Non-pigmented ciliary epithelial cell (primary cell): ENCODE data around the gene NRXN3.

Experiments used
- DNase-seq: peaks from one replicate; pipeline ENCODE4 v3.0.0-alpha.2; 2010; ENCODE audit warnings: low read depth

Gene NRXN3

GRCh38 chr14:78173346-78174035 is 3.3 kb downstream of the NRXN3 start:
- no peak for DNase-seq

GRCh38 chr14:78175412-78175811 is 5.2 kb downstream of the NRXN3 start:
- DNase-seq, result no peak

DNA sequence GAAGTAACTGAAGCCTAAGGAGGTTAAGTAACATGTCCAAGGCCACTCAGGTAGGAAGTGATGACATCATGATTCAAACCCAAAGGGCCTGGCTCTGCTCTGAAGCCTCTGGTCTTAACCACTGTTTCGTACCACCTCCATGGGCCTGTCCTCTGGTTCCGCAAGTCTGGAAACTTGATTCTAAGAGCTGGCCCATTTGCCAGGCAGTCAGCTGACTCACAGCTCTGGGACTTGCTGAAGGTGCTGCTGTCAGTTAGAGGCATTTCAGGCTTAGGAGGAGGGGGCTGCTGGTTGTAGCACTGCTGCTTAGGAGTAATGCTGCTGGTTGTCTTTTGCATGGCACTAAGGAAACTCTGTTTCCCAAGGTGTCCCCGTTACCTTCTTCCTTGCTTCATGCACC is 7.9 kb downstream of the NRXN3 start:
- no peak for DNase-seq

DNA sequence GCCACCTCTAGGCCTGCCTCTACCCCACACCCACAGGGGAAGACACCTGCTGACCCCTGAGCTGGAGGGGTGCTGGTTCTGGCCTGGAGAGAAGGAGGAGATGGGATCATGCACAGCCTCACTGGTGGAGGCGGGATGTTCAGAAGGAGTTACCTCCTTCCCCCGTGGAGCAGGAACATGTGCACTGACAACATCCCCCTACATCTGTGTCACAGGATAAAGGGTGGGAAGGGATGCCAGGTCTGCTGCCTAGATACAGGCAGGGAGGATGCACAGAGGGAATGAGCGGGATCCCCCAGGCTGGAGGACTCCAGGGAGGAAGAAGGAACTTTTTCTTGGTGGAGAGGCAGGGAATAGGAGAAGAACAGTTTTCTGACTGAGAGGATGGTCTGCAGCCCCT is 8.8 kb downstream of the NRXN3 start:
- no peak for DNase-seq

DNA sequence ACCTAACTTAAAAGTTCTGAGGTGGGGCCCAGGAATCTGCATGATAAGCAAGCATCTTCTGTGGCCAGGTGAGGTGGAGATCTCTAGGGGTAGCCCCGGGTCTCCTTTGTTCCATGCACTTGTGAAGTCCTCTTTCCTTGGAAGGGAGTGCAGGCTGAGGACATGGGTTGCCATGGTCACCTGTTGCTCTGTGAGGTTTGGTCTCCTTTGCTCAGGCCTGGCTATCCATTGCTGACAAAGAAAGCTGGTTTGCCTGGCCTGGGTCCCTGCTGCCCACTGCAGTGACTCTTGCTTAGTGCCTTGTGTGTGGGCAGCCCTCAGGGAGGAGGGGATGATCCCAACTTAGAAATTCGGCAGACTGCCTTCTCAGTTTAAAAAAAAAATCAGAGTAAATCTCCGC is 11.1 kb downstream of the NRXN3 start:
- no peak for DNase-seq

DNA sequence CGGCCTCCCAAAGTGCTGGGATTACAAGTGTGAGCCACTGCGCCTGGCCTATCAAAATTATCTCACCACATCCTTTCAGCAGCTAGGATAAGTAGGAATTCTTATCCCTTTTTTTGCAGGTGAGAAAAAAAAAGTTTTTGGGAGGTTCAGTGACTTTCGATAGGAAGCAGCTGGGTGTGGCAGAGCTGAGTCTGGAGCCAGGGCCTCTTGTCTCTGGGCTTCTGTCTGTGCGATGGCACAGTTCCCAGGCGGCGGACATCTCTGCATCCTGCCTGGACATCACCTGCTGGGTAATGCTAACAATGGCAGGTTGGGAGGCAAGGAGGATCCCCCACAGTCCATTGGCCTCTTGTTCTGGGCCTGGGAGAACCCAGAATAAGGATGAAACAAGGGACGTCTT is 12.5 kb downstream of the NRXN3 start:
- no peak for DNase-seq

DNA sequence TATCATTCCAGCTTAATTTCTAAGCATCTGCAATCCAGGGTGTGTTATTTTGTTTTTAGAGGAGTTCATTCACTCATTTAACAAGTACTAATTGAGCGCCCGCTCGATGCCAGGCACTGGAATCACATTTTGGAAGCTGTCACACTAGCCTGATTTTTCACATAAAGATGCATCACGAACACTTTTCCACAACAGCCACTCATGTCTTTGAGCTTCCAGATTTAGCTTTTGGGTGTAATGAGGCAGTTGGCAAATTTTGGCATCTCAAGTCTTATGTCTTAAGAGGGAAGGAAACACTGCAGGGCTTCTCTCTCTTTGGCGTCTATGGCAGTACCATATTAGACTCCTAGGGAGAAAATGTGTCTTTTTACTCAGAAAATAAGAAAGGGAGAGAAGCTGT is 14.0 kb downstream of the NRXN3 start:
- no peak for DNase-seq

DNA sequence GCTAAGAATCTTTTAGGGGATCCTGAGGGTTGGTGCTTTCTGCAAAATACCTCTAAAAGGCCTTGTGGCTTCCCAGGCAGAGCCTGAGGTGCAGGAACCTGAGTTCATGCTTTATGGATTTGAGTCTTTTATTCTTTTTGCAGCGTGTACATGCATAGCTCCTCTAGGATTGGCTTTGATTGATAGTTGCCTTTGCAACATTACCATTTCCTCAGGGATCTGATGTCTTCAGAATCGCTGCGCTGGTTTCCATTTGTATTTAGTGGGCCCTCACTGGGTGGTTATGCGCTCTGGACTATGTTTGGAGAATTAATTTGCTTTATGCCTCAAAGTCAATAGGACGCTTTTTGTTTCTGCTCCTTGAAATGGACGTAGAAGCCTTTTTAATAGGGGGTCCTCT is 16.1 kb downstream of the NRXN3 start:
- no peak for DNase-seq

DNA sequence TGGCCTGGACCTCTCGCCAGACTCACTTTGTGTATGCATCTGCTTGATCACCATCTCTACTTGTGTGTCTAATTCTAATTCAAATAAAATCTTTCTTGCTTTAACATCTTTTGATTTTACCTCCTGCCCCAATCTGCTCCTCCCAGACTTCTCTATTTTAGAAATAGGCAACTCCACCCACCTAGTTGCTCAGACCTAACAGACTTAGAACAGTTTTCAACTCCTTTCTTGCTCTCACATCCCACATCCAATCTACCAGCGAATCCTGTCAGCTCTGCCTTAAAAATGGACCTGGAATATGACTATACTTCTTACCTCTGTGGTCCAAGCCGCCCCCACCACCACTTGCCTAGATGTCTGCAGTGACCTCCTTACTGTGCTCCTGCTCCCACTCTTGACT is 18.7 kb downstream of the NRXN3 start:
- DNase-seq, result no peak

- no peak for DNase-seq
Measured at GRCh38 chr14:78195431-78195830, 25.3 kb downstream of the NRXN3 start.

DNA sequence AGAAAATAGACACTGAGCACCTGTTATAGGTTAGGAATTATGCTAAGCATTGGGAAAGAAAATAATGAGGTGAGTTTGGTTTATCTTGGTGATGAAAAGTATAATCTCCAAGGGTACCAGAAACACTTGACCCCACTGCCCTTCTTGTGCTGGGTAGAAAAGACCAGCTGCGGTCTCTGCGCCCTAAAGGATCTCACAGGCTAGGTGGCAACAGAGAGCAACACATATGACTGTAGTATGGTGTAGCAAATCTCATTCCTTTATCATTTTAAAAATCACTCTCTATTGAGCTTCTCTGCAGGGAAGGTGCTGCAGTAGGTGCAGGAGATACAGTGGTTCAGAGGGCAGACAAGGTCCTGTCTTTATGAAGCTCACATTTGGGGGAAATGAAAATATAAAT is 26.1 kb downstream of the NRXN3 start:
- no peak for DNase-seq

DNA sequence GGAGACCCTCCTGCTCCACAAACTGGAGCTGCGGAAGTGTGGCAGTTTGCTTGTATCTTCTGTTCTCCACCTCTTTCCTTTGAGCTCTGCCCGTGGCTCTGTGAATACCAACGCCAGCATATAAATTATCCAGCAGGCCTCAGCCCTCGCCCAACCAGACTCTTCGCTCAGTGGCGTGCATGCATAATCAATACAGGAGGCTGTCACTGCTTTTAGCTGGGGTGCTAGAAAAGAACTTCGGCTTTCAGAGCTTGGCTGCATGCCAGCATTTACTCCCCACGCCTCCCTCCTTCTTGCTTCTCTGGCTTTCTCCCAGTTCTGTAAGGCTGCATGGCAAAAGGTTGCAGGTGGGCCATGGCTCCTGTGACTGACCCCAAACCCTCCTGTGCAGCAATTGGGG is 26.9 kb downstream of the NRXN3 start:
- no peak for DNase-seq

- no peak for DNase-seq
Measured at GRCh38 chr14:78202163-78202562, 32.0 kb downstream of the NRXN3 start.

- DNase-seq, result no peak
Measured at GRCh38 chr14:78202976-78203375, 32.8 kb downstream of the NRXN3 start.

- DNase-seq, result no peak
Measured at GRCh38 chr14:78207414-78207813, 37.2 kb downstream of the NRXN3 start.

- no peak for DNase-seq
Measured at GRCh38 chr14:78220273-78220672, 50.1 kb downstream of the NRXN3 start.

DNA sequence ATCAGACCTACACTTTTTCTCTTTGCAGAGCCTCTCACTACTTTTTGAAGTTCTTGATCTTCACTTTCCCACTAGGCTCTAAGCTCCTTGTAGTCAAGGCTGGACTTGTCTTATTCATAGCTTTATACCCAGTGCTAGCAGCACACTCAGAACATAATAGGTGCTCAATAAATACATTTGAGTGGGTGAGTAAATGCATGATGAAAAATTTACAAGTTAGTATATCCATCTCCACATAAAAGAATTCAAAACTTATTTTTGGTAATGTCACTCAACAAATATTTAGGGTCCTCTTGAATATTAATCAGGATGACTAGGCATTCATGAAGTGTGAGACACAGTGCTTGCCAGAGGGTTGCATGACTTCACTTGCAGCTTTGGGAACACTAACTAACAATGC is 52.6 kb downstream of the NRXN3 start:
- DNase-seq, result no peak

- no peak for DNase-seq
Measured at GRCh38 chr14:78227248-78228077, 57.3 kb downstream of the NRXN3 start.

GRCh38 chr14:78228702-78229327 is 58.6 kb downstream of the NRXN3 start:
- no peak for DNase-seq

DNA sequence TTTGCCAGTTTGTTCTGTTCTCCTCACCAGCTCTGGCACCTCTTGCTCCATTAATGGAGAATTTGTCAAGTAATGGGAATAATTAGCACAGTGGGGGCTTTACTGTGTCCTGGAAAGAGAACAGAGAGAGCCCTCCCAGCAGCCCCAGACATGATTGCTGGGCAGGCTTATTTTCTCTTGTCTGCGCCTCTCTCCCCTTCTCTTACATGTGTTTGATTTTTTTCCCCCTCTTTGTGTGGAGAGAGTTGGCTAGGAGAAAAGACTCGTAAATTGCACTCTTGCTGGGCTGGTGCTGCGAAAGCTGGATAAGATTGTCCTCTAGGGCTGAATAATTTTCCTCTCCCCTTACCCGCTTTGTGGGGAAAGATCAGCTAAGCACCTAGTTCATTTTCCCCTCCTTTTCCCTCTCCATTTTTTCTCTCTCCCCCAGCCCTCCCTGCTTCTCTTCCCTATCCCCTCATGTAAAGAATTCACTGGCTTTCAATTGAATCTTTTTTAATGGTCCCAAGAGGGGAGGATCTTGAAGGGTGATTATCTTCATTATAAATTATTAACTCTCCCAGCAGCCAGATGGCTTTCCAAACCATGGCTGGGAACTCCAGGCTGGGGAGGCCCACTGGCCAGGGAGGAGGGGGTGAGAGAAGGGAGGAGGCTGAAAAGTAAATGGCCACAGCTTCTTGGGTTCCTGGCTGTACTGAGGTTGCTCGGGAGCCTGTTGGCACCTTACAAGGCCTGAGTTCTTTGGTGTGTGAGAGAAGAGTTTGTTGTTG is 62.2 kb downstream of the NRXN3 start:
- DNase-seq, result no peak

GRCh38 chr14:78238141-78238540 is 68.0 kb downstream of the NRXN3 start:
- DNase-seq, result no peak

DNA sequence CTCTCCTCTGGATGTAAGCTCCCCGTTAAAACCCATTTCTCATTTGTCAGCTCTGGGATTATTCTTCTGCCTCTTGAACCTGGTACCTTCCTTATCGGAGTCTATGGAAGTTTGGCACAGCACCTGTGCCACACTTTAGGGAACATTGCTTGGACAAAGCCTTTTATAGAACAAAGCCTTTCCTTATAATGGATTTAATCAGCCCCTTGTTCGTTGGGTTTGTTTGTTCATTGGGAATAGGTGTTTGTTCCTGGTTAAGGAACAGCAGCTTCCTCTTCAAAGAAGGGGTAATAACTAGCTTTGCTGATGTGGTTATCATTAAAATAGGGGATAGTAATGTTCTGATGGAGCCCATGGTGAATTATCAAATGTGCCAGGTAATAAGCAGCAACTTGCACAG is 70.4 kb downstream of the NRXN3 start:
- DNase-seq, result no peak

GRCh38 chr14:78242086-78242485 is 71.9 kb downstream of the NRXN3 start:
- no peak for DNase-seq
